Activated CD8-positive, alpha-beta T cell treated with anti-CD3 and anti-CD28 coated beads for 36 hours (primary cell): ENCODE data around the gene FAM83B. TPM values are rescaled to one million over a fixed set of nuclear protein-coding genes. Genes with fewer than 3 reads are reported as not detected.

Experiments used
- ATAC-seq: fragments of 200-7000 bp; cut with Tn5 transposase; one replicate; pipeline ENCODE4 v1.10.0; 2021; ENCODE audit warnings: mild to moderate bottlenecking, moderate library complexity
- CTCF ChIA-PET: fragments of 350-600 bp; sonication (Branson Sonifier 250); formaldehyde crosslinking; loops from one replicate; lab custom pipeline; 2021; ENCODE audit warnings: antibody characterized with exemption; lab: Charles Lee
- POLR2A ChIA-PET: fragments of 350-600 bp; sonication (Branson Sonifier 250); formaldehyde crosslinking; loops from one replicate; lab custom pipeline; 2021; ENCODE audit warnings: antibody characterized with exemption; lab: Charles Lee
- DNase-seq: peaks from one replicate; pipeline ENCODE4 v3.0.0-alpha.2; 2020
- H3K27ac Mint-ChIP-seq: one replicate; pipeline ENCODE4 v1.8.0; 2021; ENCODE audit warnings: mild to moderate bottlenecking, mixed read lengths
- H3K27me3 Mint-ChIP-seq: one replicate; pipeline ENCODE4 v1.8.0; 2021; ENCODE audit warnings: mixed read lengths
- H3K36me3 Mint-ChIP-seq: one replicate; pipeline ENCODE4 v1.8.0; 2021; ENCODE audit warnings: low read depth, mixed read lengths
- H3K4me1 Mint-ChIP-seq: one replicate; pipeline ENCODE4 v1.8.0; 2021; ENCODE audit warnings: low read depth, mixed read lengths
- H3K4me3 Mint-ChIP-seq: one replicate; pipeline ENCODE4 v1.8.0; 2021; ENCODE audit warnings: mild to moderate bottlenecking, moderate library complexity, mixed read lengths
- H3K9me3 Mint-ChIP-seq: one replicate; pipeline ENCODE4 v1.8.0; 2021; ENCODE audit warnings: mixed read lengths
- intact Hi-C: fragments of 100-400 bp; cut with micrococcal nuclease; formaldehyde crosslinking; loops from one replicate; pipeline ENCODE4 v1.10.0; 2022
- total RNA-seq, 2 experiments: library from RNA; stranded (reverse); gene quantifications; one replicate each; pipeline ENCODE4 v1.2.3, GENCODE V29; 2021
- TF ChIP-seq, protein P1 (sequence below): fragments of 200-600 bp; IDR thresholded peaks from one replicate; pipeline ENCODE4 v1.8.0; 2022; ENCODE audit warnings: antibody characterized with exemption, mild to moderate bottlenecking

The FAM83B gene
- total RNA-seq, 2 experiments from 2014 or later, result not detected

GRCh38 chr6:54897462-54898189 is 51.1 kb downstream of the FAM83B start:
- Mint-ChIP-seq H3K36me3 (no peaks in the 10 kb centered on the region), H3K27ac (no peak overlapping the region), H3K4me3 (no peak overlapping the region), H3K4me1 (no peaks in the 10 kb centered on the region), H3K27me3 (no peaks in the 10 kb centered on the region), H3K9me3 (no peaks in the 10 kb centered on the region)
- DNase-seq (no peak), ATAC-seq (no peak)
- POLR2A ChIA-PET, result no interaction called here
- CTCF ChIA-PET, result no interaction called here
- intact Hi-C loops, result no loop called here
- TF ChIP-seq, protein P1, sequence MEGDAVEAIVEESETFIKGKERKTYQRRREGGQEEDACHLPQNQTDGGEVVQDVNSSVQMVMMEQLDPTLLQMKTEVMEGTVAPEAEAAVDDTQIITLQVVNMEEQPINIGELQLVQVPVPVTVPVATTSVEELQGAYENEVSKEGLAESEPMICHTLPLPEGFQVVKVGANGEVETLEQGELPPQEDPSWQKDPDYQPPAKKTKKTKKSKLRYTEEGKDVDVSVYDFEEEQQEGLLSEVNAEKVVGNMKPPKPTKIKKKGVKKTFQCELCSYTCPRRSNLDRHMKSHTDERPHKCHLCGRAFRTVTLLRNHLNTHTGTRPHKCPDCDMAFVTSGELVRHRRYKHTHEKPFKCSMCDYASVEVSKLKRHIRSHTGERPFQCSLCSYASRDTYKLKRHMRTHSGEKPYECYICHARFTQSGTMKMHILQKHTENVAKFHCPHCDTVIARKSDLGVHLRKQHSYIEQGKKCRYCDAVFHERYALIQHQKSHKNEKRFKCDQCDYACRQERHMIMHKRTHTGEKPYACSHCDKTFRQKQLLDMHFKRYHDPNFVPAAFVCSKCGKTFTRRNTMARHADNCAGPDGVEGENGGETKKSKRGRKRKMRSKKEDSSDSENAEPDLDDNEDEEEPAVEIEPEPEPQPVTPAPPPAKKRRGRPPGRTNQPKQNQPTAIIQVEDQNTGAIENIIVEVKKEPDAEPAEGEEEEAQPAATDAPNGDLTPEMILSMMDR, result no peak

DNA sequence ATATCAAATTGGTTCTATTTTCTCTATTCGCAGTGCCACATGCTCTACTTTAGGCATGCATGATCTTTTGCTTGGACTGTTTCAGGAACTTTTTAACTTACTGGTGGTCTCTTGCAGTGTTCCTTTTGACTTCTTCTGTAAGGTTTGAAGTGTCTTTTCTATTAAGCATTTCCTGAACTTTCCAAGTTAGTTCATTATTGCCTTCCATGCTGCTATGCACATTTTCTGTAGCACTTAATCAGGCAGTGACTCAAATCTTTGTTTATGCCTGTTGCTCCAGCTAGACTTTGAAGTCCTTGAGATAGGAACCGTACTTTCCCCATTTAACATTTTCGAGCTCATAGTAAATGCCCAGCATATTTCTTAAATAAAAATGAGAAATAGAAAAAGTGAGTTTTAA is 52.2 kb downstream of the FAM83B start:
- ChIA-PET CTCF (no interaction called here), POLR2A (no interaction called here)
- Mint-ChIP-seq H3K27me3 (no peaks in the 10 kb centered on the region), H3K4me3 (no peak overlapping the region), H3K4me1 (no peaks in the 10 kb centered on the region), H3K27ac (no peak overlapping the region), H3K36me3 (no peaks in the 10 kb centered on the region), H3K9me3 (no peaks in the 10 kb centered on the region)
- ATAC-seq (no peak), DNase-seq (no peak)
- intact Hi-C loops, result no loop called here
- TF ChIP-seq, protein P1, result no peak

- DNase-seq, result no peak
- Mint-ChIP-seq H3K9me3 (no peaks in the 10 kb centered on the region), H3K4me1 (no peaks in the 10 kb centered on the region), H3K4me3 (no peak overlapping the region), H3K27ac (no peak overlapping the region), H3K36me3 (no peaks in the 10 kb centered on the region), H3K27me3 (no peaks in the 10 kb centered on the region)
- ChIA-PET POLR2A (no interaction called here), CTCF (no interaction called here)
- intact Hi-C loops, result no loop called here
- TF ChIP-seq, protein P1, result no peak
- no peak for ATAC-seq
Measured at GRCh38 chr6:54899442-54899841, 52.9 kb downstream of the FAM83B start.

DNA sequence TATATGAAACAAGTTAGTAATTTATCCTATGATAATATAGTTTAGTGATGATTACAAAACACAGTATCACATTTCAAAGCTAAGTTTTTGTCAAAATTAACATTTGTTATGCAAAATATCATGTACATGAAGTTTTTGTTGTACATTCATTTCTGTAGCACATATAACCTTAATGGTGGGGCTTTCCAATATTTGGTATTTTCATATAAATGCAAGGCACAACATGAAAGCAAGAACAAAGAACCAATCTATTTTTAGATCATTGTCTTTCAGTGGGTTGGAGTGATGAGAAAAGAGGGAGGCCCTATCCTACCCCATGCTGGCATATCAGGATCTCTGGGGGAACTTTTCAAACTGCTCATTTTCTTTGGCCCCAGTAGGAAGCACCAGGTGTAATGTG is 53.4 kb downstream of the FAM83B start:
- ChIA-PET CTCF (no interaction called here), POLR2A (no interaction called here)
- Mint-ChIP-seq H3K9me3 (no peaks in the 10 kb centered on the region), H3K4me3 (no peak overlapping the region), H3K27ac (no peak overlapping the region), H3K4me1 (no peaks in the 10 kb centered on the region), H3K36me3 (no peaks in the 10 kb centered on the region), H3K27me3 (no peaks in the 10 kb centered on the region)
- DNase-seq (no peak), ATAC-seq (no peak)
- TF ChIP-seq, protein P1, result no peak
- intact Hi-C loops, result no loop called here

DNA sequence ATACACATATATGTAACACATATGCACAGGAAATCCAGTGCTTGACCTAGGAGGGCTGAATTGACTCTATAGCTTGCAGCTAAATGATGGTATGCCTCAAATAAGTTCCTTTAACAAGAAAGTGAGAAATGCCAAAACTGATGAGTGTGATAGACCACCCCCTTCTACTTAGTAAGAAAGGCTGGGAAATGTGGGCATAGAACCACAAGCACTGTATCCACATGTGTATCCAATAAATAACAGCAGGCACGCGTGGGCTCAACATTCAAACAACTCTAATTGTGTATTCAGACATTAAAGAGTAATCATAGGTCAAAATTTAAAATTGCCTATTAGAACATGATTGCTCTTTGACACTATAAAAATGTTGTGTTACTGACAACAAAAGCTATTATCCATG is 54.1 kb downstream of the FAM83B start:
- Mint-ChIP-seq H3K36me3 (no peaks in the 10 kb centered on the region), H3K9me3 (no peaks in the 10 kb centered on the region), H3K4me3 (no peak overlapping the region), H3K27ac (no peak overlapping the region), H3K27me3 (no peaks in the 10 kb centered on the region), H3K4me1 (no peaks in the 10 kb centered on the region)
- CTCF ChIA-PET, result no interaction called here
- POLR2A ChIA-PET, result no interaction called here
- ATAC-seq (no peak), DNase-seq (no peak)
- TF ChIP-seq, protein P1, result no peak
- intact Hi-C loops, result no loop called here
